GM12873 (cell line): ENCODE measurements around the gene C11orf68.

Experiments
- CTCF ChIP-seq: IDR thresholded peaks from 2 replicates; pipeline ENCODE4 v1.5.1; 2012; ENCODE audit warnings: low read depth, mild to moderate bottlenecking, moderate library complexity, low read length, control low read depth; ENCODE audit not compliant: insufficient read depth; ENCODE audit errors: missing control alignments

Gene C11orf68

DNA sequence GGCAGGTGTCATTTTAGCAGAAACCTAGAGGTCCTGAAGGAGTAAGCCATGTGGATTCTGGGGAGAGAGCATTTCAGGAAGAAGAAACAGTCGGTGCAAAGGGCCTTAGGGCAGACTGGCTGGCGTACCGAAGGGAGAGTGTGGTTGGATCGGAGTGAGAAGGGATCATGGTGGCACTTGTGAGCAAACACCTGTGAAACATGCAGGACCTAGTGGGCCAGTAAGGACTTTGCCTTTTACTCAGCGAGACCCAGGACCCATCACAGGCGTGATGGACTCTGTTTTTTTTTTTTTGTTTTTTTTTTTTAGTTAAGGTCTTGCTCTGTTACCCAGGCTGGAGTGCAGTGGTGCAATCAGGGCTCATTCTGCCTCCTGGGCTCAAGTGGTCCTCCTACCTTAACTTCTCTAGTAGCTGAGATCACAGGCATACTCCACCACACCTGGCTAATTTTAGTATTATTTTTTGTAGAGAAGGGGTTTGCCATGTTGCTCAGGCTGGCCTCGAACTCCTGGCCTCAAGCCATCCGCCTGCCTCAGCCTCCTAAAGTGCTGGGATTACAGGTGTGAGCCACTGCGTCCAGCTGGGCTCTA is 23.0 kb upstream of the C11orf68 start:
- TF ChIP-seq CTCF = no peak

DNA sequence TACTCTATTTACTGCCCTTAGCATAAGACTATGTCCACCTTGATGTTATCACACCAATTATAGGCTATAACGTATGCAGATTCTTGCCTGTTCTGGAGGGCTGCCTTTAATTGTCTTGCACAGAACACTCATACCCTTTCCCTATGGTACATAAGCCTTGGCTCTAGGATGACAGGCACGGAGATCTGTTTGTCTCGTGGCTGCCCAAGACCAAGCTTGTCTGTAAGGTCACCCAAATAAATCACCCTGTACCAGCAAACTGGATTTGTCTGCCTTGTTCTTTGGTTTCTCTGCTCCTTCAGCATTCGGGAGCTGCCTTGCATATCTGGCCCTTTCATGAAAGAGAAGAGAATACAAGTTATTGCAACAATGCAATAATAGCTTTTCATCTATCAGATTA is 18.9 kb upstream of the C11orf68 start:
- no peak for TF ChIP-seq CTCF

DNA sequence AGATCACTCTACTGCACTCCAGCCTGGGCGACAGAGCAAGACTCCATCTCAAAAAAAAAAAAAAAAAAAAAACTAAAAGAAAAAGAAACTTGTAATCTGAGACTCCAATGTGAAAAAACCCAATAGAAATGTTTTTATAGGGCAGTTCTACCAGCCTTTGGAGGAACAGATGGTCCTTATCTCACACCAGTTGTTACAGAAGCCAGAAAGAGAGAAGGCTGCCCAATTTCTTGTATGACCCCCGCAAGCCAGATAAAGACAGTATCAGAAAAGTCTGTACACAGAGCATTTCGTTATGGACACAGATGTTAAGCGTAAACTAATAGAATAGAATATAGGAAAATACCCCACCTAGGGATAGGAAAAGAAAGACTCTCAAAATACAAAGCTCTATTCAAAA is 15.2 kb upstream of the C11orf68 start:
- TF ChIP-seq CTCF = no peak

GRCh38 chr11:65932558-65932919 is 13.7 kb upstream of the C11orf68 start:
- peak; percentile 13 for TF ChIP-seq CTCF

- TF ChIP-seq CTCF = no peak
Measured at GRCh38 chr11:65931773-65932557, 13.1 kb upstream of the C11orf68 start.

- no peak for TF ChIP-seq CTCF
Measured at GRCh38 chr11:65928667-65929066, 9.8 kb upstream of the C11orf68 start.

DNA sequence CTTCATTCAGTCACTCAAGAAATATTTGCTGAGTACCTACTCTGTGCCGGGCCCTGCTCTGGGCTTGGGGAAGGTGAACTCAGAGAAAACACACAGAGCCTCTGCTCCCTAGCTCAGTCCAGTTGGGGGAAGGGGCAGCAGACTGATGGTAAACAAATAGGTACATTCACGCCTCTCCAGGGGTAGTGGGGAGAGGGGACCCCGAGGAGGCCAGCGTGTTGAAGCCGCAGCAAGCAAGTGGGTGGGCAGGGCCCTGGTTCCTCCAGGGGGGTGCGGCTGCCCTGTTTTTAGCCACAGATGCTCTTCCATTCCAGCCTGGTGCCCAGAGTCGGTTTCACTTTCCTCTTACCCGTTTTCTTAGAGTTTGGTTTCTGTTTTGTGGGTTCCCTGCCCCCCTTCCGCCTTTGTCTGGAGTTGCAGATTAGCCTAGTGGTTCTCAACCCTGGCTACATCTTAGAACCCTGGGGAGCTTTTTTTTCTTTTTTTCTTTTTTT is 9.1 kb upstream of the C11orf68 start:
- TF ChIP-seq CTCF = no peak
